PC-3 (cell line): Measurements from ENCODE around the gene NEDD4.

Experiments
- EZH2phosphoT487 ChIP-seq: fragments of 300-600 bp; sonication (generic); IDR thresholded peaks from 2 replicates; pipeline ENCODE4 v1.6.1; 2018; ENCODE audit warnings: mild to moderate bottlenecking, antibody characterized with exemption, low read length, borderline replicate concordance
- TF ChIP-seq, protein P1 (sequence below): fragments of 300-600 bp; sonication (generic); conservative IDR thresholded peaks from 2 replicates; pipeline ENCODE4 v1.5.1; 2017; ENCODE audit warnings: antibody characterized with exemption, low read depth, mild to moderate bottlenecking, low read length

- TF ChIP-seq, protein P1, sequence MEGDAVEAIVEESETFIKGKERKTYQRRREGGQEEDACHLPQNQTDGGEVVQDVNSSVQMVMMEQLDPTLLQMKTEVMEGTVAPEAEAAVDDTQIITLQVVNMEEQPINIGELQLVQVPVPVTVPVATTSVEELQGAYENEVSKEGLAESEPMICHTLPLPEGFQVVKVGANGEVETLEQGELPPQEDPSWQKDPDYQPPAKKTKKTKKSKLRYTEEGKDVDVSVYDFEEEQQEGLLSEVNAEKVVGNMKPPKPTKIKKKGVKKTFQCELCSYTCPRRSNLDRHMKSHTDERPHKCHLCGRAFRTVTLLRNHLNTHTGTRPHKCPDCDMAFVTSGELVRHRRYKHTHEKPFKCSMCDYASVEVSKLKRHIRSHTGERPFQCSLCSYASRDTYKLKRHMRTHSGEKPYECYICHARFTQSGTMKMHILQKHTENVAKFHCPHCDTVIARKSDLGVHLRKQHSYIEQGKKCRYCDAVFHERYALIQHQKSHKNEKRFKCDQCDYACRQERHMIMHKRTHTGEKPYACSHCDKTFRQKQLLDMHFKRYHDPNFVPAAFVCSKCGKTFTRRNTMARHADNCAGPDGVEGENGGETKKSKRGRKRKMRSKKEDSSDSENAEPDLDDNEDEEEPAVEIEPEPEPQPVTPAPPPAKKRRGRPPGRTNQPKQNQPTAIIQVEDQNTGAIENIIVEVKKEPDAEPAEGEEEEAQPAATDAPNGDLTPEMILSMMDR, result no peak
- TF ChIP-seq EZH2phosphoT487, result no peak
These were observed 99.6 kb downstream of the NEDD4 start for GRCh38 chr15:55893852-55894251.
